Measurements from ENCODE around the gene TWIST2.
A peak's percentile ranks its signal among the peaks of the same experiment; 100 is the strongest.

Gene TWIST2

DNA sequence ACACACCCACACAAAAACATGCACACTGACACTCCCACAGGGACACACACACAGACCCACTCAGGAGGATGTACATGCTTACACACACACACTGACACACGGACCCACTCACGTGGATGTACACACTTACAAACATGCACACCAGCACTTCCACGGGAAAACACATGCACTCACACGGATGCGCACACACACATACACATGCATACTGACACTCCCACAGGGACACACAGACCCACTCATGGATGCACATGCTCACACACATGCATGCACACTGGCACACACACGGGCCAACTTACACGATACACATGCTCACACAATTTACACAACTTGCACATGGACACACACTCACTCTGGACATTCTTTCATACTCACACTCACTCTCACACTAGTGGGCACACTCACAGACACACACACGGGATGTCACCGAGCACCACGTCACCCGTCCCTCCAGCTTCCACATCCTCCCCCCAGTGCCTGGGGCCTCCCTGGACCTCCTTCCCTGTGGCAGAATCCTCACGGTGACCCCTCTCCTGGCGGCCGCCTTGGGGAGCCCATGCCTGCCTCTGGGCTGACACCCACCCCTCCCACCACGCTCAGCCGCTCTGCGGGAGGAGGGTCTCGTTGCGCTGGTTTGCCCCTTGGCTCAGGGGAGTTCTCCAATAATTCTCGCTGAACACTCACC, 58.5 kb downstream of the TWIST2 start:
- no peak for DNase-seq

DNA sequence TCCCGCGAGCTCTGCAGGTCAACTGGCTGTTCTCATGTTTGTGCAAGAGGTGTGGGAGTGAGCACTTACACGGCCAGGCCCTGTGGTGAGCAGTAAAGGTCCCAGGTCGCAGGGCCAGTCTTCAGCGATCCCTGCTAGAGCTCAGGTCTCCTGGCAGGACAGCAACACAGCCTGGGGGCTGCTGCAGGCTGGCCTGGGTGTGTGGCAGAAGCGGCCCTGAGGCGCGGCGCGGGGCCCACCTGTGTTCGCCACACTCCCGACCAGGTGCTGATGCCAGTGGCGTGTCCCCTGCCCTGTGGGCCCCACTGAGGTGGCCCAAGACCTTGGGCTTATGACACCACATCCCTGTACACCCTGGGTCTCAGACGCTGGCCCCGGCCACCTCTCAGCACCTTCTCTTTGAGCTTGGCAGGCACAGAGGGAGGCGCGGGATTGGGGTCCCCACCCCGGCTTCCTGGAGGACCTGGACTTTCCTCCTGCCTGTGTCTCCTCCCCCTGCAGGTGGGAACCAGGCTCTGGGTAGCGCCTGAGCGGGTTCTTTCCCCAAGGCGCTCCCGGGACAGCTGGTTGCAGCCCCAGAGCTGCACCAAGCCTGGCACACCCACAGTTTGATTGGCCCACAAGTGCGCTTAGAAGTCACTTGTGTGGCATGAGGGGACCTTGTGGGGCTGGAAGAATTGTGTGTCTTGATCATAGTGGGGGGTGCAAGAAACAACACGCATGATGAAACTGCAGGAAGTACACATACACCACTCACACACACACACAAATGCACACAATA, 59.2 kb downstream of the TWIST2 start:
- no peak for DNase-seq

DNA sequence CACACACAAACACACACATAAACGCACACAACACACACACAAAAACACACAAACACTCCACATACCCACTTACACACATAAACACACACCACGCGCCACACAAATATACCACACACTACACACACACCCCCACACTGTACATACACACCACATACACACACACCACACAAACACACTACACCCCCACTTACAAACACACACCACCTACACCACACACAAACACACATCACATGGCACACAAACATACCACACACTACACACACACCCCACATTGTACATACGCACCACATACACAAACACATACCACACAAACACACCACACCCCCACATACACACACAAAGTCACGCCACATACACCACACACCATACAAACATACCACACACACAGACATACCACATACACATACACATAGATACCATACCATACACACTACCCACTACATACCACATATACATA, 59.9 kb downstream of the TWIST2 start:
- DNase-seq, result no peak

DNA sequence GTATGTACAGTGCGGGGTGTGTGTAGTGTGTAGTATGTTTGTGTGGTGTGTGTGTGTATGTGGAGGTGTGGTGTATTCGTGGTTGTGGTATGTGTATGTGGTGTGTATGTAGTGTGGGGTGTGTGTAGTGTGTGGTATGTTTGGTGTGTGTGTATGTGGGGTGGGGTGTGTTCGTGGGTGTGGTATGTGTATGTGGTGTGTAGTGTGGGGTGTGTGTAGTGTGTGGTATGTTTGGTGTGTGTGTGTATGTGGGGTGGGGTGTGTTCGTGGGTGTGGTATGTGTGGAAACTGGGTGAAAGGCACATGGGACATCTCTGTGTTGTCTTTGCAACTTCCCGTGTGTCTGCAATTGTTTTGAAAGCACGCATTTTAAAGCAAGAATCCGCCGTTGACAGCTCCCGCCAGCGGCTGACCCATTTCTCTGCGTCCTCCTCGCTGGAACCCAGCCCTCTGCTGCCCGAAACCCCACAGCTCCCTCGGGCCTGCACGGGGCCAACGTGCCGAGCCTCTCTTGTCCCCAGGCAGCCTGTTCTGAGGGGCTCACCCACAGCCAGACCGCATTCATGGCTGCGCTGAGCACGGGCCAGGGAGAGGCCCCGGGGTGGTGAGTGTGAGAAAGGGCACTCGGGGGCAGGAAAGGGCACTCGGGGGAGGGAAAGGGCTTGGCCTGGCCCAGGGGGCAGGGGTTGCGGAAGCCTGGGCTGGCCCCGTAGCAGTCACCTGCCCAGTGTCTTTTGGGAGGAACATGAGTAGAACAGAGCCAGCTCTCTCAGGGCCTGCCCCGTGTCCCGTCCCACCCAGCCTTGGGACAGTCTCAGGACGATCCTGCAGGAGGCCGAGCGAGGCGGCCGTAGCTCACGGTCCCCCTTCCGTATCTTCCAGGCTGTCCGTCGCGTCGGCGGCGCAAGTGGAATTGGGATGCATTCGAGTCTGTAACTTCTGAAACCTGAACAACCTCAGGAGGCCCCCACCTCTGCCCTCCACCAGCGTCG, 61.4 kb downstream of the TWIST2 start:
- peak; percentile 71 for DNase-seq

DNA sequence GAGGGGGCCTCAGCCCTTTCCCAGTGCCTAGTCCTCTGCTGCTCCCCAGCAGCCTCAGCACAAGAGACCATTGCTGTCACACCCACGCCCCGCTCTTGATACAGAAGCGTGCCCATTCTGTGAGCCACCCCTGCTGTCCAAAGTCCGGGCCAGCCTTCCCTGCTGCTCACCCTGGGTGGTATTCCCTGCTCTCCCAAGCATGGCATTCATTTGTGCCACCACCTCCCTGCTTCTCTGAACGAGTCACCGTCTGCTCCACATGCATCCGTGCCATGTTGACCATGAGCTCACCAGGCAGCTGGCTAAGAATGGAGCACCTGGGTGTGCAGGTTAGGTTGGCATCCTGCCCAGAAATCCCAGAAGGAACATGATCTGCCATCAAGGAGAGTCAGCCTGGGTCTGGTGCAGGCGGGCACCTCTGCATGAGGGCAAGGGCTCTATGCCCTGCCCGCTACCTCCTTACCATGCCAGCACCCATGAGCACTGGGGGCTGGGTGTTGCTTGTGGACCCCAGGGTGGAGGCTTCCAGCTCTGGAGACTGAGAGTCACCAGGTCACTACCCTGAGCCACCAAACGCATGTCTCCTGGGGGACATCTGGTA, 63.0 kb downstream of the TWIST2 start:
- DNase-seq, result no peak

DNA sequence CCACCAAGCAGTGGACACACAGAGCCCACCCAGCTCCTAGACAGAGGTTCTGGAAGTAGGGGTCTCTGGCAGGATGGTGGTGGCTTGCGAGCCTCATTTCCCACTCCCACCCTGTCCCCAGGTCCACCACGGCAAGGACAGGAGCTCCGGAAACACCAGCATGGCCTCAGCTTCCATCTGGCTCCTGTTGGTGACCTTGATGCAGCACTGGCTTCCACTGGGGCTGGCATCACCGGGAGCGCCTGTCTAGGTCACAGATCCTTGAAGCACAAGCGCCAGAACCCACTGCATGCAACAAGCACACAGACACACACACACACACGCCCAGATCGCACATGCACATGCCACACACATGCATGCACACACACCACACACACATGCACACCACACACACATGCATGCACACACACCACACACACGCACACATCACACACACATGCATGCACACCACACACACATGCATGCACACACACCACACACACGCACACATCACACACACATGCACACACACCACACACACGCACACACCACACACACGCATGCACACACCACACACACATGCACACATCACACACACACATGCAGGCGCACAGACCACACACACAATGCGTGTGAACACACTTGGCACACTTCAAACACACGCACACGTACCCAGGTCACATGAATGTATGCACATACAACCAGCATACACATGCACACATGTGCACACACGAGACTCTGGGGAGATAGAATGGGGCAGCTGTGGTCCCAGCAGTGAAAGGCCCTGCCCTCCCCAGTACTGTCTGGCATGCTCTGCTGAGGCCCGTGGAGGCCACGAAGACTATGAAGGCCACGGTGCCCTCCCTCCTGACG, 63.7 kb downstream of the TWIST2 start:
- DNase-seq, result no peak

DNA sequence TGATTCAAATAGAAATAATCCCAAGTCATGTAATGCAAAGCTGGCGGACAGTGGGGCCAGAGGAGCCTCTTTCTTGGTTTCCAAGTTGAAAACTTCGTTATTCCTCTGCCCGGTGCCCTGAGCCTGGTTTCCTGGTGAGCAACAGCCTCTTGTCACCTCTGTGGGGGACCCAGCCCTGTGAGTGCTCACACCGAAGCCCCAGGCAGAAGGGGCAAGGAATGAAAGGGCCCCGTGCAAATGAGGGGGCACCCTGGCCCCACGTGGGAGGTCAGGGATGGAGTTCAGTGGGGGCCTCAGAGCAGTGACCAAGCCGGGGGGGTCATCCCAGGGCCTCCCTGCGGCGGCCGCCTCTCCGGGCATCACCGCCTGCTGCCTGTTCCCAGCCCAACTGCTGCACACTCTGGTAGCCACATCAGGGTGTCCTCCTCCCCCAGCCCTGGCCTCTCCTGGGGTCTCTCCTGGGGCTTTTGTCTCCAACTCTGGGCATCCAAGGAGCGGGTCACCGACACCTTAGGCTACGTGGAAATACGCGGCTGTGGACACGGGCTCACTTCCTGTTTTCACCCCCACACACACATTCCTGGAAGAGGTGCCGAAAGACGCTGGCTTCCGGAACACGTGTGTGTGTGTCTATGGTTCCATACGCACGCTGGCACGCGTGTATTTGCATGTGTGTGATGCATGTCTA, 64.5 kb downstream of the TWIST2 start:
- no peak for DNase-seq

DNA sequence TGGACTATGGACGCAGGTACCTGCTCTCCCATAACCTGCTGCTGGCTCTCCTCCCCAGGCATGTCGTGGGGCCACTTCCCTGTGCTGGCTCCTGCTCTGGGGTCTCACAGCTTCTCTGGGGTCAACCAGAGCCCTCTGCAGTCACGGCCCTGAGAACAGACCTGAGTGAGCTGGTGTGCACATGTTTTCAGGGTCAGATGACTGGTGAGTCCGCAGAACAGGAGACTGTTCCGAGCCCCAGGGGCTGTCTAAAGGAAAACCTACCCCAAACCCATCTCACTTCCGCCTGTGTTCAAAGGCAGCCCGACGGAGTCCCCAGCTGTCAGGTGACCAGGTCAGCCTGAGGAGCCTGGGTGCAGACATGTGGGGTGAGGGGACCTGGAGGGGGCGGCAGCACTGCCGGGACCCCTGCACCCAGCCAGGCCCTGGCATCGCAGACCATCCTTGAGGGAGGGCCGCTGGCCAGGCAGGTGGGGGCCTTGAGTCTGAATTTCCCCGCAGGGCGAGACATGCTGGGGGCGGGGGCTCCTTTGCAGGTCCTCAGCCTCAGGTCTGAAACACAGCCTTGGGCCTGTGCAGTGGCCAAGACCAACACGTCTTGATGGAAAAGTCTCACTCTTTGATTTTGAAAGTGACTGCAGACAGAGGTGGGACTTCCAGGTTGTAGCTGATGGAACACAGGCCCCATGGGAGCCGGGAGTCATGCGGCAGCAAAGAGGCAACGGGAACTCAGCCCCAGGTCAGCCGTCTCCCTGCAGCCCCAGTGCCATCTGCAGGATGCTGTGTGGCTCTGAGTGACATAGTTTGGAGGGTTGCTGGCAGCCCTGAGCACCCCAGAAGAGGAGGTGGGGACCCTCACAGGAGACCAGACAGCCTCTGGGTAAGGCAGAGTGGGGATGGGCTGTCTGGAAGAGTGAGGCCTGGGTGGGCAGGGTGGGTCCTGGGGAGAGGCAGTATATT, 65.3 kb downstream of the TWIST2 start:
- no peak for DNase-seq

DNA sequence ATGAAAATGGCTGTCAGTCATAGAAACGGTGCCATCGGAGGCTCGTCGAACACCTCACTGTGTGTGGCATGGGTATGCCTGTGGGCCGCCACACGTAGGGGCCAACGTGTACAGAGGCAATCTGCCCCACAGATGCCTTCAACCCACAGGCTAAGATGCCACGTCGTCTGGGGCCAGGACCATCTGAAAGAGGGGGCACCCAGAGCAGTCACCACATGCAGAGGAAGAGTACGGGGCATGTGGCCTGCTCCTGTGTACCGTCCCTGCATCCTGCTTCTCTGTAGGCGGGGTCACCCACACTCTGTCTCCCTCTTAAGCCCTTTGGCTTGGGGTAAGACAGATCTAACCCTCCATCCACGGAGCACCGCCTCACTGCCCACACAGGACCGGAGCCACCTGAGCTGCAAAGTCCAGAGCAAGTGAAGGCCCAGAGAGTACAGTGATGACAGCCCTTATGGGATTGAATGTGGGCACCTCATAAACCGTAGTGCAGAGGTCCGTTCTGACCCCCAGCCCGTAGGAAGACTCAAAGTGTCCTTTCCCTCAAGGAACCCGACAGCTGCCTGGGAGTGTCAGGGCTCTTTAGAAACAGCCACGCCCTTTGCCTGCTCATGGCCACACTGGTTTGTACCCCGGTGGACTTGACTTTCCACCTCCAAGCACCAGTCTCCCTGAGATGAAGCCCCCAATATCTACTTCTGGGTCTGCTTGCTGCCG, 66.2 kb downstream of the TWIST2 start:
- no peak for DNase-seq

DNA sequence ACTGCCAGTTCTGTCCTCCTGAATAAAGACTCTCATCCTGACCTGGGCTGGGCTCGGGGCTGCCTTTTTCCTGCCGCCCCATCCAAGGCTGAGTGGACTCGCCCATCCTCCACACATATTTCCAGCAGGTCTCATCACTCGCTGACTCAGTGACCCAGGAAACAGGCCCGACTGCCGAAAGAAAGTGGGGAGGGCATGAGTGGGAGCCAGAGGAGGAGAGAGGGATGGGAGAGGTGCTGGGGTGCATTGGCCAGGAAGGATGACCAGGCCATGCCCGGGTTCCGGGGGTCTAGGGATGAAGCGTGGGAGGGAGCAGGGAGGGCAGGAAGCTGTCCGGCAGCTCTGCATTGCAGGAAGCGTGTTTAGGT, 66.7 kb downstream of the TWIST2 start:
- DNase-seq, result peak; percentile 78

DNA sequence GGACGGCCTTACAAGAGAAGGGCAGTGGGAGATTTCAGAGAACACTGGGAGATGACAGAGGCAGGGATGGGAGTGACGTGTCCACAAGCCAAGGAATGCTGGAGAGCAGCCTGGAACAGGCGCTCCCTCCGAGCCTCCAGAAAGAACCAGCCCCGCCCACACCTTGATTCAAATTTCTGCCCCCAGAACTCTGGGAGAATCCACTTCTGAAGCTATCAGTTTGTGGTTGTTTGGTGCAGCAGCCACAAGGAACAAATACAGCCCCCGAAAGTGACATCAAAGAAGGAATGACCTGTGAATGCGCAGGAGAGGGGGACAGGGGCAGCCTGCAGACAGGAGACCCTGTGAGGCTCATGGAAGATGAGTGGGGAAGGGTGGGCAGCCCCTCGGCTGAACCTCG, 67.3 kb downstream of the TWIST2 start:
- DNase-seq, result no peak

DNA sequence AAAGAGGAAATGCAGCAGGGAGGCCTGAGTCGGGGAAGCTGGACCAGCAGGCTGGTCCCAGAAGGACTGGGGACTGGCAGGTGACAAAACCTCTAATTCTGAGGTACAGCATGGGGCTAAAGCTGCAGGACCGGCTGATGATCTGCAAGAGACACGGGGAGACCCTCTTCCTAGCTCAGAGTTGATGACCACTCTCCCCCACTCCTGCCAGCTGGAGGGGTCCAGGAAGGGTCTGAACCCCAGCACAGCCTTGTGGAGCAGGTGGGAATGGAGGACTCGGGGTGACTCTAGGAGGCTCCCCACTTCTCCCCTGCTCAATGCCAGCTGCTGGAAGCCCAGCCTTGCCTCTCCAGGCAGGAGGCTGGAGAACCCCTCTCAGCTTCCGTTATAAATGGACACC, 67.7 kb downstream of the TWIST2 start:
- DNase-seq, result no peak

DNA sequence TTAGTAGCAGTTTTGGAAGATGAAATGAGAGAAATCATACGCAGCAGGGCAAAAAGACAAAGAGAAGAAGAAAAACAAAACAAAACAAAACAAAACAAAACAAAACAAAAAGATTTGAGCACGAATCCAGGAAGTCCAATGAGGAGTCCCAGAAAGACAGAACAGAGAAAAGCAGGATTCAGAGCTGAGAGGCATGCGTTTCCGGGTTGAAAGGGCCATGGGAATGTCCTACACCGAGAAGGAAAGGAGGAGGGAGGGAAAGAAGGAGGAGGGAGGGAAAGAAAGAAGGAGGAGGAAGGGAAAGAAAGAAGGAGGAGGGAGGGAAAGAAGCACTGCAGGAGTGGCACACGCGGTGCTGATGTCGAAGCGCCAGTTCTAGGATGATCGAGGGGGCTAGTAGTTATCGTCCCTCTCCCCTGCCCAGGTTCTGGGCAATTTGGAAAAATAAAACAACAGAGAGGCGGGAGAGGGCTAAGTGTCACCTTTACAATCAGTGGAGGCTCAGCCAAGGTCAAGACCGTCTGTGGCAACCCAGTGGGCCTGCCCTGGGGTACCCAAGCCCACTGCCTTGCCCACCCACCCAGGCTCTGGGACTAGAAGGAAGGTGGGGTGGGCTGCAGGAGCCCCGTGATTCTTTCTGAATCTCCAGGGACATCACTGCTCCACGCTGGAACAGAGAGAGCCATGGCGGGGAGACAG, 68.4 kb downstream of the TWIST2 start:
- DNase-seq, result no peak

DNA sequence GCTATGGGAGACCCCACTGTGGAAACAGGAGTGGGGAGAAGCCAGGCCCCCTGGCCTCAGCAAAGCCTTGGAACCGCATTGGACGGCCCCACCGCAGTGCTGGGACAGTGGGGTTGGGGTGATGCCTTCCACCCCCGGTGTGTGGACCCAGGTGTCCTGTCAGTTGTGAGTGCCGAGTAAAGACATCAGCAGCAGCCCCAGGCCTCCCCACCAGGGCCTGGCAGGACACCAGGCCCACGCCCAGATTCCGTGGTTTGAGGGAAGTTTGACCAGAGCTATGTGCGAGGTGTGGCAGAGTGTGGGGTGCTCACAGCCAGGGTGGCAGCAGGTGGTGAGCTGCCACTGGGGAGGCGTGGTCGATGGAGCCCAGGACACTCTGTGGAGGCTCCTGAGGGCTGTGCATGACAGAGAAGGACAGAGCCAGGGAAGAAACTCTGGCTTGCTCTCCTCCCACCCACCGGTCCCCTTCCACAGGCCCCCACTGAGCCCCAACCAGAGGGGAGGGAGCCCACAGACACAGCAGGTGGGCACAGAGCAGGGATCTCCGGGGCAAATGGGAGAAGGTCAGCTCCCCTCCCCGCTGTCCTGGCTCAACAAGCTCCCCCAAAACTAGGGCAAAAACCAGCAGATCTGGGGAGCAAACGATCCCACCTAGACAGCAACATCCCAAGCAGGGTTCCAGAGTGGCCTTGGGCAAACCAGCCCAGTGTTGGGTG, 69.1 kb downstream of the TWIST2 start:
- DNase-seq, result no peak

DNA sequence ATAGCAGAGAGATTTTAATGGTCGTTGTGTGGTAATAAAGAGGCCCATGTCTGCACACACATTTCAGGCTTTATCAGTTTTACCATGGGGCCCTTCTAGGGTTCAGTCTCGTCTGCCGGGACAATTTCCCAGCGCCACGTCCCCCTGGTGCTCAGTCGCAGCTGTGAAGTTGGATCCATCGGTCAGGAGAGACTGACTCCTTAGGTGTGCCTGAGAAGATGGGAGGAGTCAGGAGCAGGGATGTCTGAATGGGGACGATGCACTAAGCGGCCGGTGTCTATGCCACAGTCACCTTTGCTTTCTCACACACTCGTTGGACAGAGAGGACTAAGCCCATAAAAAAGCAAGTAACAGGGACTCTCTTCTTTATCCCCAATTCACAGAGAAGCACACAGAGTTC, 71.4 kb downstream of the TWIST2 start:
- no peak for DNase-seq

DNA sequence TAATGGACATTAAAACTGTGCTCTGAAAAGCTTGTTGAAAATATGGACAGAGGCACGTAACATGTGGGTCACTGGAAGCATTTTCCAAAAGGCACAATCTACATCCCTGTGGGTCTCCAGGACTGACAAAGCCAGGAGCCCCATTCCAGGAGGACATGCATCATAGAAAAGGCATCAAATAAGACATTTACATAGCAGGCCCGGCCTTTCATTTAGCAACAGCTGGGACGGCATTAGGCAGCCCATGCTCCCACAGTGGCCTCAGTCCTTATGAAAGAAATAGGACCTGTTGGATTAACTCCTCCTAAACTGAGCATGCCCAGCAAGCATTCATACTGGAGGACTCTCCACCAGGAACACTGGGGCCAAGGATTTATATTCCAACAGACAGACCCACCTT, 72.2 kb downstream of the TWIST2 start:
- no peak for DNase-seq

DNA sequence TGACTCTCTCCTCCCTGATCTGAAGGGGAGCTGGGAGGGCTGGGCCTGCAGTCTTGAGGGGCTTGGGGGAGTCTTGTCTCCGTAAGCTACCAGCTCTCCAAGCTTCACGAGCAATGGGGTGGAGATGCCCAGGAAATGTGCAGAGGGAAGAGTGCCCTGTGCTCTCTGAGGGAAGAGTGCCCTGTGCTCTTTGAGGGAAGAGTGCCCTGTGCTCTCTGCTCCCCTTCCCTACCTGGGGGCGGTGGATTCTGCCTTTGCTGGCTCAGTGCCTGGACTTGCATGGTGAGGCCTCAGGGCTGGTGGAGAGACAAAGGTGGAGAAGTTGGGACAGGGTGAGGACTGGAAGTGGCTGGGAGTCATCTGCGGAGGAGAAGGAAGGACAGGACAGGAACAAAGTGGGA, 72.7 kb downstream of the TWIST2 start:
- no peak for DNase-seq

DNA sequence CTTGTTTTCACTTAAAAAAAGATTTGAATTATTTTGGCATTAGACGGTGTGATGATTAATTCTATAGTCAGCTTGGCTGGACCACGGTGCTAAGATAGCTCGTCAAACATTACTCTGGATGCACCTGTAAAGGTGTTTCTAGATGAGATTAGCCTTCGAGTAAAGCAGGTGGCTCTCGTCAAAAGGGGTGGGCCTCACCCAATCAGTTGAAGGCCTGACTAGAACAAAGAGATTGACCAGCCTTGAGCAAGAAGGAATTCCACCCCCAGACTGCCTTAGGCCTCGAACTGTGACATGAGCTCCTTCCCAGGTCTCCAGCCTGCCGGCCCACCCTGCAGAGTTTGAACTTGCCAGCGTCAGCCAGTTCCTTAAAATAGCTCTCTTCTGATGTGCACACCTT, 73.4 kb downstream of the TWIST2 start:
- DNase-seq, result no peak

Data from fibroblast of skin of back (primary cell).